ENCODE measurements around the gene P2RY6.

Gene P2RY6

DNA sequence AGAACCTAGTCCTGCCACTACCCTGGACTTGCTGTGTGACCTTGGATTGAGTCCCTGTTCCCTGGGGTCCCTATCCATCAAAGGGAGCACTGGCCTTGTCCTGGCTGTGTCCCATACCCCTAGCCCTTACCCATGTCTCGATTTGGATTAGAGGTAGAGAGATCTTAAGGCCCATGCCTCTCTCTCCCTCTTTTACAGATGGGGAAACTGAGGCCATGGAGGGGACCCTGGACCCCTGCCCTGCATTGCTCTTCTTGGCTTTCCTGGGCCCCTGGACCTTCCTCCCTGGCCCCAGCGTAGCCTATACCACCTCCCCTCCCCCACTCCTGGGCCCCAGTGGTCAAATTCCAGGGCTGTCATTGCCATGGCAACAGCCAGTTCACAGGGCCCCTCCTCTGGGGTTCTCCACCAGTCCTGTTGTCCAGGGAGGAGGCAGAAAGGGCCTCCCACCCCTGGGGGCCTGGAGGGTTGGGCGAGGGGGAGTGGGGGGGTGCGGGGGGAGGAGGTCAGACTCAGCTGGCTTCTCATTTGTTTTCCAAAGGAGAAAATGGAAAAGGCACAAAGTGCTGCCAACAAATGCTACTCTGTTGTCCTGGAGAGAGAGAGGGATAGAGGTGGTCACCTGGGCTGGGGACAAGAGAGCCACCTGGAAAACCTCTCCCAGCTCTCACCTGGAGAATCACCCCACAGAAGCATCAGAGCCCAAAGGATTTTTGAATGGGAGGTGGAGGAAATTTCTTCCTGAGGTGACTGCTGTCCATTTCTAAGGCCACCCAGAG is 59.2 kb downstream of the P2RY6 start:
- DNase-seq (ENCODE audit: low read depth in 1 of 2, low spot score in 1 of 2), result no peak

- no peak for DNase-seq (ENCODE audit: low read depth in 1 of 2, low spot score in 1 of 2)
These were observed 61.0 kb downstream of the P2RY6 start for GRCh38 chr11:73333173-73333572.

DNA sequence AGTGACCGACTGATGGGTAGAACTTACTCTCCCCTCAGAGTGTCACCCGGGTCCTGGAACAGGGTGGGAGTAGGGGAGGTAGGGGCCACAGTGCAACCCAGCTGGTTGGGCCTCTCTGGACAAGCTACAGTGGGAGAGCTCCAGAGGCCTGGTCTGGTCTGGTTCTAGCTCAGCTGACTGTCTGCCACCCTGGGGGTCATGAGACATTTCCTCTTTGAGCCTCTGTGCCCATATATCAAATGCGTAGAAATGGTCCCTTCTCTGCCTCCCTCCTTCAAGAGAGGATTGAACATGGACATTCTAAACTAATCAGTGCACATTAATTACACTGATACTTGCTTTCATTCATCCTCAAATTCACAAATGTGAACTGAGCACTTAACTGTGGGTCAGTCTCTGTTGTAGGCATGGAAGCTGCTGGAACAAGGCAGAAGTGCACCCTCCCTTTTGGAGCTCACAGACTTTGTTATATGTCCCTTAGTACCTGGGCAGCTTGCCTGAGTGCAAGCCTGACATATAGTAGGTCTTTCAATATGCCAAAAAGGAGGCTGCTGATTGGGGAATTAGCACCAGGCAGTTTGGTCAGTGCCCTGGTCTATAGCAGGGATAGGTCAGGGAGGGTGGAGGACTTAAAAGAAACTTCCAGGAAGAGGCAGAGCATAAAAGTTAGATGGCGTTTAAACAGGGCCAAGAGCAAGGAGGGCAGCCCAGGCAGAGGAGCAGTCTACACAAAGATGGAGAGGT is 61.7 kb downstream of the P2RY6 start:
- no peak for DNase-seq (ENCODE audit: low read depth in 1 of 2, low spot score in 1 of 2)

DNA sequence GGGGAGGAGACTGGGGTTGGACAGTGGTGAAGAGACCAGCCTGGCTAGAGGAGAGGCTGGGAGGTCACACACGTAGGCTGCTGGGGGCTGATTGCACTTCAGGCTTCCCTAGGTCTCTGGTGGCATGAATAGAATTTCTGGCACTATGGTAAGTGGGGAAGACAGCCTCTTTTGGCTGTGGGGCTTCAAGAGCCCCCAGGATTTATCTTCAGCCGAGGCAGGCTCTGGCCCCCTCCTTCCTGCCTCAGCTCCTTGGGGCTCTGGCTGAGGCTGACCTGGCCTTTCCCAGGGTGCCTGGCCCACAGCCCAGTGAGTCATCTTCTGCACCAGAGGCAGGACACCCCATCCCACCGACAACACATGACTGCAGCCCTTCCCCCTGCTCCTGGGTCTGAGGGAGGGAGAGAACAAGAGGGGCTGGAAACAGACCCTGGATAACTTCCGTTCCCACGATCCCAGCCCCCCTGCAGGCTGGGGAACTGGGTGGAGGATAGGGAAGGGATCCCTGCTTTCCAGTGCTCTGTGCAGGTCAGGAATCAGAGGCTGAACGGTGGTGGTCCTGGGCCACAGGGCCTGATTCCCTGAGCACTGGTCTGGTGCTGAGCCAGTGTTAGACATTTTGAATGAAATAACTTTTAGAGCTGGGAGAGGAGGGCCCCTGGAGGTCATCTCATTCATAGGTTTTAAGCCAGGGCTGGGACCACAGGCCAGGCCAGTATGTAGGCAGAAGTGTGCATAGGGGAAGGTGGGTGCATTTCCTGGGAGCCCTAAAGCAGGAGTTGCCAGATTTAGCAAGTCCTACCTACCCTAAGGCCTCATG is 62.5 kb downstream of the P2RY6 start:
- no peak for DNase-seq (ENCODE audit: low read depth in 1 of 2, low spot score in 1 of 2)

DNA sequence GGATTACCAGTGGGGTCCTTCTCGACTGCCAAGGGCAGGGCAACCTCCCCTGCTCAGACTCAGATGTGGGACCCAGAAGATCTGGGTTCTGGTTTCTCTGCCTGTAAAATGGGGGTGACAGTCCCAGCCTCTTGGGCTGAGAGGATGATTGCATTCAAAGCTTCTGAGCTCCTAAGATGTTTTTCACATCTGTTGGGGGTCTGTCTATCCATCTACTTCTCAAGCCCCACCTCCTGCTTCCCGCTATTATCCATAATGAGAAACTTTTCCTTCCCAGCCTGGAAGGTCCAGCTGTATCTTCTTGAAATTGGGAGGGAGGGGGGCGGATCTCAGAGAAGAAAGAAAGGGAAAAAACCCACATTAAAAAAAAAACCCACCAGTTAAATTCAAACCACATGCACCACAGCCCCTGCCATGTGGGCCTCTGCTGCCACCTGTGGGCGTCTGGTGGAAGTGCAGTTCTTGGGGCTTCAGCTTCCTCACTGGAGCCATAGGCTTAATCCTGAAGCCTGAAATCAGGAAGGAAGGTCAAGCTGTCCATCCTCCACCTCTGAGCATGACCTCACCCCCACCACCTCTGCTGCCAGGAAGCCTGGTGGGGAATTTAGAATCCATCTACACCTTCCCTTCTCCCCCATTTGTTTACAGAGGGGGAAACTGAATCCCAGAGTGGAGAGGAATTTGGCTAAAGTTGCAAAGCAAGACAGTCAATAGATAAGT is 63.2 kb downstream of the P2RY6 start:
- DNase-seq (ENCODE audit: low read depth in 1 of 2, low spot score in 1 of 2), result peak; percentile 49 to 74

GRCh38 chr11:73337846-73338245 is 65.7 kb downstream of the P2RY6 start:
- DNase-seq (ENCODE audit: low read depth in 1 of 2, low spot score in 1 of 2), result no peak

DNA sequence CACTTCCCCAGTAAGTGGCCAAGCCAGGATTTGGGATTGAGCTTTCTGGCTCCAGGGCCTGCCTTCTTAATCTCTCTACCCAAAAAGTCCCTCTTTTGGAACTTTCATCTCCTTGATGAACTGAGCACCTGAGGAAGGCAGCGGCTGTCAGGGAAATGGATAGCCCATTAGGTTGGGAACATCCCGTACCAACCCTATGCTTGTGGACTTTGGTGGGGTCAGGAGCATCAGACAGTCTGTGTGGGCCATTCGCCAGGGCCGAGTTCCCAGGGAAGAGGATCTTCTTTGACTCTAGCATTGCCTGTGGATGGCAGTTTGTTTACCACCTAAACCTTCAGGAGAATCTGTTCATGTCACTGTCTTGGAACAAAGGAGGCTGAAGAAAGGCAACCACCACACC is 66.1 kb downstream of the P2RY6 start:
- DNase-seq (ENCODE audit: low read depth in 1 of 2, low spot score in 1 of 2), result no peak

DNA sequence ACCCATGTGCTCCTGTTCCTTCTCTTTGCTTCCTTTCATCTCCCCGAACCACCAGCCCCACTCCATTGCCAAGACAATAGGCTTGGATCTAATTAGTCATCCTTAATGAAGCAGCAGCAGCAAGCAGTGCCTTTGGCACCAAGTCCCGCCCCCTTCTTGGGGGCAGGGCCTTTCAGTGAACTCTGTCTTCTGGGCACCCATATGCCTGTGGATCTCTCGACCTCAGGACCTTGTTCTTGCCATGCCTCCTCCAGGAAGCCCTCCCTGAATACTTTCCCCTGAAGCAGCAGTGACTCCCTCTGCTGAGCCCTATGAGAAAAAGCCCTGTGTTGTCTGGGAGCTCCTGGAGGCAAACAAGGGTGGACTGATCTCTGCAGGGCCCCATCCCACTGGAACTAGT is 68.0 kb downstream of the P2RY6 start:
- DNase-seq (ENCODE audit: low read depth in 1 of 2, low spot score in 1 of 2), result no peak

DNA sequence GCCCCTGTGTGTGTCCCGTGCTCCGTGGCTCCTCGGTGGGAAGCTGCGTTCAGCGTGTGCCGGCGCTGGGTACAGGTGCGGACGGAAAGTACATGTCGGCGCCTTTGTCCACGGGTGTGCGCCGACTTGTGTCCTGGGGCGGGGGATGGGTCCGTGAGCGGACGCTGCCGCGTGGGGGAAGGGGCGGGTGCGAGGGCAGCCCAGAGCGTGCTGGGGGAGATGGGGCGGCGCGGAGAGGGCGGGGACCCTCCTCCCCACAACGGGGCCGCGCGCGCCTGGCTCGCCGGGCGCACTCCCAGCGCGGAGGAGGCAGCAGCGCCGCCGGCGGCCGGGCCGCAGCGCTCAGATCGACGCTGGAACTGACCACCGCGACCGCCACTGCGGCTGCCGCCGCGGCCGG is 70.5 kb downstream of the P2RY6 start:
- DNase-seq (ENCODE audit: low read depth in 1 of 2, low spot score in 1 of 2), result no peak

DNA sequence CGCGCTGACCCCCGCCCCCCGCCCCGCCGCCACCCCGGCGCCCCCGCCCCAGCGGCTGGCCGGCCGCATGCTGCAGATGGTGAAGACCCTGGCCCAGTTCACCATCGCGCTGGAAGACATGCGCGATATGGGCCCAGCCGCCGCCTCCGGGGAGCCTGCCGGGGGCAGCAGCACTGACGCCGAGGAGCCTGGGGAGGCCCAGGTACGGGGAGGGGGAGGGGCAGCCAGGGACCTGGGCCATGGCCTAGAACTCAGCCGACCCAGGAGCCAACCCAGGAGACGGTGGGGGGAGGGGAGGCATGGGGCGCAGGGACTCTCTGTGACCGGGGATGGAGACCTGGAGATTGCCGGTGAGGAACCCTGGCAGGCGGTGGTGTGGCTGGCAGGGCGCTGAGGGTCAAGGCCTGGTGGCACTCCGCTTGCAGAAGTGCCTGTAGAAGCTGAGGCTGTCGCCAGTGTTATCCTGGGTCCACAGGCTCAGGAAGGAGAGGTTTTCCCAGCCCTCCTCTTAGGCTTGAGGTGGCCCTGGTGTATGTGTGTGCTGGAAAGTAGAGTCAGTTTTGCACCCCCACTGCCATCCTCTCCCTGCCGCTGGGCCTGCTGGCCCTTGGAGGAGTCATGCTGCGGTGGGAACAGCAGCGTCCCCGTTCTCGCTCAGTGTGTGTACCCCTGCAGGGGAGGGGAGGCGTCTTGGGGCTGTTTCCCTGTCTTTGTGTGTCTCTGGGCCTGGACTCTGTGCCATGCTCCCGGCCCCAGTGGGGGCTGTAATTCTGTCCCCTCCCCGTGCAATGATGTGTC is 71.1 kb downstream of the P2RY6 start:
- DNase-seq (ENCODE audit: low read depth in 1 of 2, low spot score in 1 of 2), result no peak

DNA sequence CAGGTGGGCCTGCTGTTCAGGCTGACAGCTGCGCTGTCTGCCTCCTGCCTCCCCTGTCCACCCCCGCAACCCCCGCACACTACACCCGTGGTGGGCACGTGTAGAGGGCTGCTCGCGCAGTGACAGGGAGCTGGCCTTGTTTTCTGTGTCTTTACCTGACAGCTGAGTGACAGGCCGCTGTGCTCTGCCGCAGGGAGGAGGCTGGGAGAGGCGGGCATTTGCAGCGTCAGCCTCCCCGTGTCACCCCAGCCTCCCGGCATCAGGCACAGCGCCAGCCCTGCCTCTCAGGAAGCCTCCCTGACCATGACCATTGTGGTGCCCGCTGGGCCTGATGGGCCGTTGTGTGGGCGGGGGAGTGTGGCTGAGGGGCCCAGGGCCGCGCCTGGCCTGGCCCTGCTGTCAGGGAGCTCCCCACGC is 72.1 kb downstream of the P2RY6 start:
- DNase-seq (ENCODE audit: low read depth in 1 of 2, low spot score in 1 of 2), result no peak

GRCh38 chr11:73345481-73346160 is 73.5 kb downstream of the P2RY6 start:
- DNase-seq (ENCODE audit: low read depth in 1 of 2, low spot score in 1 of 2), result no peak

DNA sequence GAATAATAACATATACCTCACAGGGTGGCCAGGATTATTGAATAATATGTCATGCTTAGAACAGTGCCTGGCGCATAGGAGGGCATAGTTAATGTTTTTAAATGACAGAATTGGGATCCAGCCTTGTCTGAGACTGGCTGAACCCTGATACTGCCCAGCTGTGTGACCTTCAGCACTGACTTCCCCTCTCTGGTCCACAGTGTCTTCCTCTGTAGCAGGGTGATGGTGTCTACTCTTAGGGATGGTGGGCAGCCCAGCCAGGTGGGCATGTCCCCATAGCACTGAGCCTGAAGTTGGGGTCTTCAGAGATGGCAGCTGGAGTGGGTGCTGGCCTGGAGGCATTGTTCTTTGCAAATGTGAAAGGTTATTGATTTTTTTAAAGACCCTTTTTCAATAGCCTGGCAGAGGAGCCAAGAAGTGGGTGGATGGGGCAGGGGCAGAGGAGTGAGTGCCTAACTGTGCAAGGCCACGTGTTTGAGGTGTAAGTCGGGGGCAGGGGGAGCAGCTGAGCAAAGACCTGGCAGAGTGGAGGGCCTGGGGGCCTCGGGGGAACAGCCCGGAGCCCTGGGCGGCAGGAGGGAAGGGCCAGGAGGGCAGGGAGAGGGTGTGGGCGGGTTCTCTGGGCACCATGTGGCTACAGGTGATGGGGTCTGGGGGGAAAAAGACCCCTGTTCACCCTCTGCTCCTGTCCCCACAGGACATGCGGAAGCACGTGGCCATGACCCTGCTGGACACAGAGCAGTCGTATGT is 74.2 kb downstream of the P2RY6 start:
- no peak for DNase-seq (ENCODE audit: low read depth in 1 of 2, low spot score in 1 of 2)

DNA sequence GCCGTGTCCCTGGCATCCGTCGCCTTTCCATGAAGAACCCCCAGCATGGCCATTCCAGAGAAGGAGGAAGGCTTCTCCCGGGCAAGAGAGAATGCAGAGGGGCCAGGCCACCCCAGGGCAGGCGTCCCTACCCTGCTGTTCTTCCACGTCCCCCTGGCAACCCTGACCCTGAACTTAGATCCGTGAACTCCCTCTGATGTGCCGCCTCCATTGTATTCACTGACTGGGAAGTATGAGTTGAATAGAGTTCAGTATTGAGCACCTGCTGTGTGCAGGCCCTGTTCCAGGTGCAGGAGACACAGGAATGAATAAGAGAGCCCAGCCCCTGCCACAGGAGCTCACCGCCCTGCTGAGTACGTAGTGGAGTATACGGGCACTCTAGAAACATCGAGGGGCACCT is 74.9 kb downstream of the P2RY6 start:
- no peak for DNase-seq (ENCODE audit: low read depth in 1 of 2, low spot score in 1 of 2)
